Body of pancreas (tissue), 4 donors: ENCODE measurements around the gene RBMY1A1.
"Not testable (repeated sequence)": the region's sequence is repeated elsewhere in the genome, so short reads cannot be mapped to it uniquely, and the experiment has no call there.

Experiments used
- CTCF ChIP-seq, 7 experiments: fragments of 450-650 bp in 4 of 7; fragments of 200-600 bp in 3 of 7; sonication (generic) in 3 of 7; IDR thresholded peaks; one replicate each; pipeline ENCODE4 v1.5.1; 2016 to 2019; ENCODE audit warnings: antibody characterized with exemption in 7 of 7
- POLR2A ChIP-seq, 3 donors: fragments of 450-650 bp; IDR thresholded peaks; one replicate each; pipeline ENCODE4 v1.6.1; 2016; ENCODE audit warnings: antibody characterized with exemption in 3 of 3, mild to moderate bottlenecking in 2 of 3

GRCh38 chrY:21559316-21559984 is 24.8 kb downstream of the RBMY1A1 start:
- not testable (repeated sequence) for TF ChIP-seq POLR2A, CTCF (IDR thresholded peaks at IDR 0.05)
